Islet precursor cell (in vitro differentiated cells): ENCODE data around the gene GPR31.

Experiments used
- DNase-seq: peaks from one replicate; pipeline ENCODE4 v3.0.0-alpha.2; 2018

The GPR31 gene

GRCh38 chr6:167116109-167116837, 41.5 kb downstream of the GPR31 start:
- peak; percentile 59 for DNase-seq

GRCh38 chr6:167115054-167115453, 42.7 kb downstream of the GPR31 start:
- DNase-seq = no peak

- DNase-seq = no peak
Measured at GRCh38 chr6:167113935-167114910, 43.6 kb downstream of the GPR31 start.

GRCh38 chr6:167113047-167113754, 44.6 kb downstream of the GPR31 start:
- no peak for DNase-seq

- DNase-seq = no peak
Measured at GRCh38 chr6:167112421-167112820, 45.4 kb downstream of the GPR31 start.

GRCh38 chr6:167111597-167111996, 46.2 kb downstream of the GPR31 start:
- no peak for DNase-seq

- no peak for DNase-seq
Measured at GRCh38 chr6:167109651-167110050, 48.1 kb downstream of the GPR31 start.

GRCh38 chr6:167108278-167108677, 49.5 kb downstream of the GPR31 start:
- DNase-seq = no peak

- no peak for DNase-seq
Measured at GRCh38 chr6:167107787-167108186, 50.0 kb downstream of the GPR31 start.

GRCh38 chr6:167106406-167106805, 51.4 kb downstream of the GPR31 start:
- DNase-seq = no peak
